Measurements from ENCODE around the gene PPP1R12A.

Gene PPP1R12A

GRCh38 chr12:79895804-79896203 is 39.1 kb downstream of the PPP1R12A start (continued):
- TF ChIP-seq ZNF148 (tag by site-specific recombination; IDR thresholded peaks at IDR 0.05; ENCODE audit: borderline replicate concordance) (no peak), ZSCAN4 (tag by site-specific recombination; IDR thresholded peaks at IDR 0.05) (no peak), ZNF23 (tag by site-specific recombination; IDR thresholded peaks at IDR 0.05; ENCODE audit: borderline replicate concordance) (no peak)

GRCh38 chr12:79895071-79895470 is 39.8 kb downstream of the PPP1R12A start:
- Histone ChIP-seq H3K4me3 (ENCODE audit: low read depth, low read length) (no peak overlapping the region), H3K27ac (ENCODE audit: extremely low read depth, low read depth, low read length) (no peak overlapping the region), H3K9me3 (ENCODE audit: control insufficient read depth, insufficient read depth, low read depth, low read length) (no peaks in the 10 kb centered on the region), H3K4me1 (ENCODE audit: control insufficient read depth, insufficient read depth, low read length) (peaks cover 11% of the 10 kb centered on the region), H3K36me3 (ENCODE audit: control insufficient read depth in 2 of 2, insufficient read depth in 1 of 2, low read length in 2 of 2) (no peaks in the 10 kb centered on the region)
- TF ChIP-seq ZNF596 (tag by site-specific recombination; IDR thresholded peaks at IDR 0.05) (no peak), ZNF623 (tag by site-specific recombination; IDR thresholded peaks at IDR 0.05) (no peak), PRDM6 (tag by site-specific recombination; IDR thresholded peaks at IDR 0.05) (peak; percentile 46; the same call in 1 of the 2 replicates), ZNF248 (tag by site-specific recombination; IDR thresholded peaks at IDR 0.05) (no peak), FEZF1 (tag by site-specific recombination; IDR thresholded peaks at IDR 0.05) (peak; percentile 50; the same call in 1 of the 2 replicates), ZNF214 (tag by site-specific recombination; IDR thresholded peaks at IDR 0.05; ENCODE audit: borderline replicate concordance) (no peak), ZSCAN4 (tag by site-specific recombination; IDR thresholded peaks at IDR 0.05) (no peak)
- ChIA-PET POLR2A (no interaction called here), CTCF (interaction anchor here (0.6 to 1.4 kb wide), 3 partner anchors 9 to 300 kb away, joined by 3 read pairs; no protein-coding TSS in a partner anchor)

- Histone ChIP-seq H3K36me3 (ENCODE audit: control insufficient read depth in 2 of 2, insufficient read depth in 1 of 2, low read length in 2 of 2) (no peaks in the 10 kb centered on the region), H3K4me3 (ENCODE audit: low read depth, low read length) (no peak overlapping the region), H3K4me1 (ENCODE audit: control insufficient read depth, insufficient read depth, low read length) (peaks cover 9% of the 10 kb centered on the region), H3K9me3 (ENCODE audit: control insufficient read depth, insufficient read depth, low read depth, low read length) (no peaks in the 10 kb centered on the region), H3K27ac (ENCODE audit: extremely low read depth, low read depth, low read length) (no peak overlapping the region)
- ChIA-PET POLR2A (no interaction called here), CTCF (interaction anchor here (0.6 kb wide), 1 partner anchor 9 kb away, joined by 4 read pairs; no protein-coding TSS in a partner anchor)
- peak; percentile 95 for TF ChIP-seq ZNF350 (tag by site-specific recombination; IDR thresholded peaks at IDR 0.05)
- TF ChIP-seq SP7 (tag by site-specific recombination; IDR thresholded peaks at IDR 0.05), result no peak
These were observed 43.3 kb downstream of the PPP1R12A start for GRCh38 chr12:79891506-79892162.

- H3K27ac ChIP-seq (ENCODE audit: extremely low read depth, low read depth, low read length), result no peak overlapping the region
- H3K4me1 ChIP-seq (ENCODE audit: control insufficient read depth, insufficient read depth, low read length), result peaks cover 19% of the 10 kb centered on the region
- TF ChIP-seq ZNF623 (tag by site-specific recombination; IDR thresholded peaks at IDR 0.05) (no peak), OSR2 (tag by site-specific recombination; IDR thresholded peaks at IDR 0.05) (no peak), ZNF692 (tag by site-specific recombination; IDR thresholded peaks at IDR 0.05) (no peak), BCL11A (tag by site-specific recombination; IDR thresholded peaks at IDR 0.05; ENCODE audit: low read depth) (no peak), ZFP37 (tag by site-specific recombination; IDR thresholded peaks at IDR 0.05) (no peak)
- no peak overlapping the region for H3K4me3 ChIP-seq (ENCODE audit: low read depth, low read length)
- no peaks in the 10 kb centered on the region for H3K36me3 ChIP-seq (ENCODE audit: control insufficient read depth in 2 of 2, insufficient read depth in 1 of 2, low read length in 2 of 2)
- CTCF ChIA-PET, result interaction anchor here (0.6 to 1.2 kb wide), 7 partner anchors 8 to 382 kb away, joined by 3 to 4 read pairs (median 3); no protein-coding TSS in a partner anchor
- no peaks in the 10 kb centered on the region for H3K9me3 ChIP-seq (ENCODE audit: control insufficient read depth, insufficient read depth, low read depth, low read length)
- POLR2A ChIA-PET, result no interaction called here
These were observed 47.0 kb downstream of the PPP1R12A start for GRCh38 chr12:79887890-79888289.
